ENCODE results near the gene GPR173.
A peak's percentile ranks its signal among the peaks of the same experiment; 100 is the strongest.

The GPR173 gene

GRCh38 chrX:53071604-53072417 is 23.2 kb downstream of the GPR173 start:
- peak; percentile 81 for DNase-seq

DNA sequence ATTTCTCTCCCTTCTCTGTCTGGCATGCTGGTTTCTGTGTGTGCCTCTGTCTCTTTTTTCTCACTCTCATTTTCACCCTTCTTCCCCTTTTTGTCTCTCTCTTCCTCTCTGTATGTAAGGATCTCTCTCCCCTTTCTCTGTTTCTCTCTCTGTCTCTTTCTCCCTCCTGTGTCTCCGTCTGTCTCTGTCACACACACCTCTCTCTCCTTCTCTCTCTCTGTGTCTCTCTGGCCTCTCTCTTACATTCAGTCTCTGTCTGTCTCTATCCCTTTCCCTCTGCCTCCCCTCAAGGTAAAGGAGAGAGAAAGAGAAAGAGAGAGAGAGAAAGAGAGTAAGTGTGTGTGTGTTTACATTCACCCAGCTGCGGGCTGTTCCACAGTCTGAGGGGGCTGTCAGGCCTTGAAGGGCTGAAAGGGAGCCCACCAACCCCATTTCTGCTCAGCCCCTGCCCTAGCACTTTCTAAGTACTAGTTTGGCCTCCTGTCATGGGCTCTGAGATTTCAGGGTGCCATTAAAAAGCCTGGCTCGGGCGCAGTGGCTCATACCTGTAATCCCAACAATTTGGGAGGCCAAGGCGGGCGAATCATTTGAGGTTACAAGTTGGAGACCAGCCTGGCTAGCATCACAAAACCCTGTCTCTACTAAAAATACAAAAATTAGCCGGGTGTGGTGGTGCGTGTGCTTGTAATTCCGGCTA is 24.0 kb downstream of the GPR173 start:
- DNase-seq = no peak

DNA sequence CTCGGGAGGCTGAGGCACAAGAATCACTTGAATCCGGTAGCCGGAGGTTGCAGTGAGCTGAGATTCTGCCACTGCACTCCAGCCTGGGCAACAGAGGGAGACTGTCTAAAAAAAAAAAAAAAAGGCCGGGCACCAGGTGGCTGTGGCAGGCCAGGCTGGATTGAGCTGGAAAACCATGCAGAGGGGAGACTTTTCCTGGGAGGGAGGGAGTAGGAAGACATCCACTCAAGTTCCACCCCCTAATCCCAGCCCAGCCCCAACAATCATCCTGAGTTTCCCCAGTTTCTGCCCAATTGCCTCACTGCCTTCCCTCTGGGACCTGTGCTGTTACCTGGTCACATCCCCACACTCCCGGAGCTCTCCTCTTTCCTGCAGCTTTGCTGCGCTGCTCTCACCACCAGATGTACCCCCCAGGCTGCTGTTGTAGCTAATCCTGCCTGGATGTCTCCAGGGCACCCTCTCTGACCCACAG is 24.6 kb downstream of the GPR173 start:
- no peak for DNase-seq

DNA sequence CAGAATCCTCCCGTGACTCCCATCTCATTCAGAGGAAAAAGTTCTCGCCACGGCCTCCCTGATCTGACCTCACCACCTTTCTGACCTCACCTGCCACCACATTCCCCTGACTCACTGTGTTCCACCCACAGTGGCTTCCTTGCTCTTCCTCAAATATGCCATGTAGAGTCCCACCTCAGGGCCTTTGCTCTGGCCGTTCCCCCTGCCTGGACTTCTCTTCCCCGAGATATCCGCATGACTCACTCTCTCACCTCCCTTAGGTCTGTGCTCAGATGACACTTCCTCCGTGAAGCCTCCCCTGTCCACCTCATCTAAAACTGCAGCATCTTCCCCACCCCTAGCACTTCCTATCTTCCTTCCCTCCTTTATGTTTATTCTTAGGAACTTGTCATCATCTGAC is 26.4 kb downstream of the GPR173 start:
- no peak for DNase-seq

DNA sequence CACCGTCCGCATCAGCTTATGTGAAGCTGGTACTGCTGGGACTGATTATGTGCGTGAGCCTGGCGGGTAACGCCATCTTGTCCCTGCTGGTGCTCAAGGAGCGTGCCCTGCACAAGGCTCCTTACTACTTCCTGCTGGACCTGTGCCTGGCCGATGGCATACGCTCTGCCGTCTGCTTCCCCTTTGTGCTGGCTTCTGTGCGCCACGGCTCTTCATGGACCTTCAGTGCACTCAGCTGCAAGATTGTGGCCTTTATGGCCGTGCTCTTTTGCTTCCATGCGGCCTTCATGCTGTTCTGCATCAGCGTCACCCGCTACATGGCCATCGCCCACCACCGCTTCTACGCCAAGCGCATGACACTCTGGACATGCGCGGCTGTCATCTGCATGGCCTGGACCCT is 28.1 kb downstream of the GPR173 start:
- no peak for DNase-seq

GRCh38 chrX:53077207-53078197 is 28.9 kb downstream of the GPR173 start:
- no peak for DNase-seq

GRCh38 chrX:53078943-53079342 is 30.4 kb downstream of the GPR173 start:
- no peak for DNase-seq

- DNase-seq = no peak
These were observed 32.3 kb downstream of the GPR173 start for GRCh38 chrX:53080628-53081580.

DNA sequence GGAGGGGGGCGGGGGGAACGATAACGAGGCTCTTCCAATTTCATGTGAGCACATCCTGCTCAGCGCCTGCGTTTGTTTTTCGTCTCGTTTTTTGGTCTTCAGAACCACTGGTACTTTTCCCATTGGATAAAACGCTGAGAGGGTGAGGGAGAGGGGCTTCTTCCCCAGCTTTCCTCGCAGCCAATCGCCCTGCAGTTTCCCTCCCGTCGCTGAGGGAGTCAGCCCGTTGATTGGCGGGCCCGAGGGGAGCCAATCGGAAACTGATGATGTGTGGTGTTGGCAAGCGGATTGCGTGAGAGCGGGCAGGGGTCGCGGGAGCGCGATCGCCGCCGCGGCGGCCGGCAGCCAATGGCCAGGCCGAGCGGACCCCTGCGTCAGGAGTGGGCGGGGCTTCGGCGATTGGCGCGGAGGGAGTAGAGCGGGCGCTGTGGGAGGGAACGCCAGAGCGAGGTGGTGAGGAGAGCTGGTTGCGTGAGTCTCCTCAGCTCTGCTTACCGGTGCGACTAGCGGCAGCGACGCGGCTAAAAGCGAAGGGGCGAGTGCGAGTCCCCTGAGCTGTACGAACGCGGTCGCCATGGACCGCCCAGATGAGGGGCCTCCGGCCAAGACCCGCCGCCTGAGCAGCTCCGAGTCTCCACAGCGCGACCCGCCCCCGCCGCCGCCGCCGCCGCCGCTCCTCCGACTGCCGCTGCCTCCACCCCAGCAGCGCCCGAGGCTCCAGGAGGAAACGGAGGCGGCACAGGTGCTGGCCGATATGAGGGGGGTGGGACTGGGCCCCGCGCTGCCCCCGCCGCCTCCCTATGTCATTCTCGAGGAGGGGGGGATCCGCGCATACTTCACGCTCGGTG is 33.6 kb downstream of the GPR173 start, which contains the start of gene TSPYL2:
TSS of gene TSPYL2 (plus strand) at position 443 of the 848 bp plus-strand sequence. CDS start at position 575, 132 bp downstream.
- DNase-seq = peak; percentile 91

- DNase-seq = no peak
These were observed 34.4 kb downstream of the GPR173 start for GRCh38 chrX:53082773-53083616.

DNA sequence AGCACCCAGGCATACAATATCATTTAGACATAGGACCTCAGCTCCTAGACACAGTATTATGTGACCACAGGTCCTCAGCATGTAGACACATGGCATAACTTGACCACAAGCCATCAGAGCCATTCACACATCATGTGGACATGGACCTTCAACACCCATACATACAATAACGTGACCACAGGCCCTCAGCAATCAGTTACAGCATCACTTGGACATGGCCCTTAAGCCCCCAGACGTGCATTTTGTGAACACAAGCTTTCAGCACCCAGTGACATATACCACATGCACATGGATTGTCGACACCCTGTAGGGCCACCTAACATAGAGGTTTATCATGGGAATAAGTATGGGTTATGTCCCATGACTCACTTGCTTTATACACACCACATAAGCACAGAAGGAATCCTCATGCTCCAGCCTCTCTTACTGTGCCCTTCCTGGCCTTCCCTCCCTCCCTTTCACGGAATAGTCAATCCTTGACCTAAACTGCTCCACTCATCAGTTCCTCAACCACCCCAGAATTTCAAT is 35.5 kb downstream of the GPR173 start:
- DNase-seq = no peak

DNA sequence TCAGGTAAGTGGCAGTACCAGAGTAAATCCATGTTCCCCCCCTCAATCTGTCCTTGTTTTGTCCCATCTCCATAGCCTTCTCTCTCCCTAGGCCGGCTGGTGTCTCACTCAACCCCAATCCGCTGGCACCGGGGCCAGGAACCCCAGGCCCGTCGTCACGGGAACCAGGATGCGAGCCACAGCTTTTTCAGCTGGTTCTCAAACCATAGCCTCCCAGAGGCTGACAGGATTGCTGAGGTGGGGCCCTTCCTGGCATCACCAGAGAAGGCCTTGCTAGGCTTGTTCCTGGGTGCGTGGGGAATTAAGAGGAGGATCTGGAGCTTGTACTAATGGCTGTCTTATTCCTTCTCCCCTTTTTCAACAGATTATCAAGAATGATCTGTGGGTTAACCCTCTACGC is 36.3 kb downstream of the GPR173 start:
- DNase-seq = no peak

DNA sequence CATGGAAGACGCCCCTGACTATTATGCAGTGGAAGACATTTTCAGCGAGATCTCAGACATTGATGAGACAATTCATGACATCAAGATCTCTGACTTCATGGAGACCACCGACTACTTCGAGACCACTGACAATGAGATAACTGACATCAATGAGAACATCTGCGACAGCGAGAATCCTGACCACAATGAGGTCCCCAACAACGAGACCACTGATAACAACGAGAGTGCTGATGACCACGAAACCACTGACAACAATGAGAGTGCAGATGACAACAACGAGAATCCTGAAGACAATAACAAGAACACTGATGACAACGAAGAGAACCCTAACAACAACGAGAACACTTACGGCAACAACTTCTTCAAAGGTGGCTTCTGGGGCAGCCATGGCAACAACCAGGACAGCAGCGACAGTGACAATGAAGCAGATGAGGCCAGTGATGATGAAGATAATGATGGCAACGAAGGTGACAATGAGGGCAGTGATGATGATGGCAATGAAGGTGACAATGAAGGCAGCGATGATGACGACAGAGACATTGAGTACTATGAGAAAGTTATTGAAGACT is 37.2 kb downstream of the GPR173 start:
- DNase-seq = no peak

DNA sequence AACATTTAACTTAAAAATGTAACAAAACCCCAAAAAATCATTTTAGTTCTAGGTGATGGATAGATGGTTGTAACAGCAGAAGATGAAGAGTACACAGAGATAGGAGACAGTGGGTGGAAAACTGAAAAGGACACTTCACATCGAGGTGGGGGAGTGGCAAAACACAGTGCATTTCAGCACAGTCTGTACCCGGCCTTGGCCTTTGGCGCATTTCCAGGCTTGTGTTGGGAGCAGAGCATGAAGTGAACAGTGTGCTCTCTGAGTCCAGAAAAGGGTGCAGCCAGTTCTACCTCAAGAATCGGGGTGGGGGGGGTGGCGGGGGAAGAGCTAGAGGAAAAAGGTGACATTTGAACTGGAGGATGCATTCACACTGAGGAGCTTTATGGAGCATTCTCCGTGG is 37.9 kb downstream of the GPR173 start:
- no peak for DNase-seq

DNA sequence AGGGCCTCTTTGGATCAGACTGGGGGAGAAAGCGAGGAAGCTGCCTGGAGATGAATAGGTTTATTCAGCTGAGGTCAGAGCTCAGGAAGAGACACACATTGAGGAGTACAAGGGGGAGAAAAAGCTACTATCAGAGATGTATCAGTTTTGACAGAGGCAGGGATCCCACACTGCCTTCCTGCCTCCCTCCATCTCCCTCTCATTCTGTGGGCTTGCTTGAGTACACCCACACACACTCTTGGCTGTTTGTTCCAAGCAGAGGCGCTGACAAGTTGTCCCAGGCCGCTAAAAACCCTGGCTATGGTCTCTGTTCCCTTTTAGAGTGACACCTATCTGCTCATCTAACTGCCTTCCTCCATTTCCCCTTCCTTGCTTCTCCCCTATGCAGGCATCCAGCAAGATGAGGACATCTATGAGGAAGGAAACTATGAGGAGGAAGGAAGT is 38.8 kb downstream of the GPR173 start:
- DNase-seq = no peak

GRCh38 chrX:53088136-53088974 is 39.8 kb downstream of the GPR173 start:
- peak; percentile 48 for DNase-seq

- peak; percentile 64 for DNase-seq
These were observed 40.7 kb downstream of the GPR173 start for GRCh38 chrX:53089224-53089842.

DNA sequence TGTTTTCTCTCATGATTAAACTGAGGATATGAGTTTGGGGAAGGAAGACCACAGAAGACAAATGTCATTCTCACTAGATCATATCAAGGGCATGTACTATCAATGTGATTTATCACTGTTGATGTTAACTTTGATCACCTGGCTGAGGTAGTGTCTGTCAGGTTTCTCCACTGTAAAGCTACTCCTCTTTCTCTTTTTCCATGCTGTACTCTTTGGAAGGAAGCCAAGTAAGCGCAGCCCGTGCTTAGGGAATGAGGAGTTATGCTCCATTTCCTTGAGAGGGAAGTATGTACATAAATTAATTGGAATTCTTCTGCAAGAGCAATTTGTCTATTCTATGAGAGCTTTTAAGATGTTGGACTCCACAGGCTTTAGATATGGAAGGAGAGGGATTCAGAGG is 41.3 kb downstream of the GPR173 start:
- DNase-seq = no peak
